Peyer's patch (tissue), 4 donors: ENCODE measurements around the gene HMGN4.

Experiments
- POLR2A ChIP-seq, 2 donors: fragments of 450-650 bp; IDR thresholded peaks; one replicate each; pipeline ENCODE4 v1.5.1; 2017; ENCODE audit warnings: antibody characterized with exemption in 2 of 2, mild to moderate bottlenecking in 2 of 2, moderate library complexity in 2 of 2
- TF ChIP-seq, protein P1 (sequence below), 6 experiments: fragments of 450-650 bp in 4 of 6; fragments of 200-600 bp in 2 of 6; sonication (generic) in 1 of 6; IDR thresholded peaks; one replicate each; pipeline ENCODE4 v1.5.1; 2017 to 2019; ENCODE audit warnings: antibody characterized with exemption in 6 of 6, mild to moderate bottlenecking in 3 of 6, moderate library complexity in 1 of 6

DNA sequence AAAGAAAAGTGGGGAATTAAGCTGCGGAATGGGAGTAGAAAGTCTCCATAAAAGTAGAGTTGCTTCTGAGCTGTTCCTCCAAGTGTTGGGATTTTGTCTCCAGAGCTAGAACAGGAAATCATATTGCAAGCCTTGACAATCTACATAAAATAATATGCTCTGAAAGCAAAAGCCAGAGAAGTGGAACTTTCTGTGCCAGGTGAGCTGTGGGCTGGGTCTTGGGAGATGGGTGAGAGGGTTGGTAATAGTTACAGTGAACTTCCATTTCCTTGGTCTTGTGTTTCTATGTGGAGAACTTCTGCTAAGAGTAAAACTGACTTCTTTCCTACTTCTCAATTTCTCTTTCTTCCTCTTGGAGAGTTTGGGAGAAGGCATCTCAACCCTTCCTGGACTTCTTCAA is 6.3 kb upstream of the HMGN4 start:
- TF ChIP-seq, protein P1, sequence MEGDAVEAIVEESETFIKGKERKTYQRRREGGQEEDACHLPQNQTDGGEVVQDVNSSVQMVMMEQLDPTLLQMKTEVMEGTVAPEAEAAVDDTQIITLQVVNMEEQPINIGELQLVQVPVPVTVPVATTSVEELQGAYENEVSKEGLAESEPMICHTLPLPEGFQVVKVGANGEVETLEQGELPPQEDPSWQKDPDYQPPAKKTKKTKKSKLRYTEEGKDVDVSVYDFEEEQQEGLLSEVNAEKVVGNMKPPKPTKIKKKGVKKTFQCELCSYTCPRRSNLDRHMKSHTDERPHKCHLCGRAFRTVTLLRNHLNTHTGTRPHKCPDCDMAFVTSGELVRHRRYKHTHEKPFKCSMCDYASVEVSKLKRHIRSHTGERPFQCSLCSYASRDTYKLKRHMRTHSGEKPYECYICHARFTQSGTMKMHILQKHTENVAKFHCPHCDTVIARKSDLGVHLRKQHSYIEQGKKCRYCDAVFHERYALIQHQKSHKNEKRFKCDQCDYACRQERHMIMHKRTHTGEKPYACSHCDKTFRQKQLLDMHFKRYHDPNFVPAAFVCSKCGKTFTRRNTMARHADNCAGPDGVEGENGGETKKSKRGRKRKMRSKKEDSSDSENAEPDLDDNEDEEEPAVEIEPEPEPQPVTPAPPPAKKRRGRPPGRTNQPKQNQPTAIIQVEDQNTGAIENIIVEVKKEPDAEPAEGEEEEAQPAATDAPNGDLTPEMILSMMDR (IDR thresholded peaks at IDR 0.05) = no peak
- no peak for TF ChIP-seq POLR2A (IDR thresholded peaks at IDR 0.05)
